Mononuclear cell (primary cell): ENCODE measurements around the gene AKR1D1. TPM values are rescaled to one million over a fixed set of nuclear protein-coding genes. Genes with fewer than 3 reads are reported as not detected.

Experiments
- H3K27me3 ChIP-seq: 2 replicates; pipeline ENCODE4 v1.6.0; 2011; ENCODE audit warnings: low read length, control low read depth; ENCODE audit not compliant: insufficient read depth
- H3K4me1 ChIP-seq: 2 replicates; pipeline ENCODE4 v1.5.1; 2011; ENCODE audit warnings: mild to moderate bottlenecking, low read length, control low read depth; ENCODE audit not compliant: insufficient read depth
- H3K4me3 ChIP-seq: 2 replicates; pipeline ENCODE4 v1.5.1; 2011; ENCODE audit warnings: mild to moderate bottlenecking, low read length, moderate library complexity
- H3K9me3 ChIP-seq: 2 replicates; pipeline ENCODE4 v1.5.1; 2011; ENCODE audit warnings: low read depth, mild to moderate bottlenecking, control low read depth, low read length
- total RNA-seq: library from RNA; depleted of rRNA; stranded (reverse); fragments of >200 nt; gene quantifications from one replicate; pipeline ENCODE4 v1.2.3, GENCODE V29; 2012

The AKR1D1 gene
- total RNA-seq, 1 donor = not detected

- no peaks in the 10 kb centered on the region for H3K27me3 ChIP-seq
- no peak overlapping the region for H3K4me3 ChIP-seq
- no peaks in the 10 kb centered on the region for H3K9me3 ChIP-seq
- no peaks in the 10 kb centered on the region for H3K4me1 ChIP-seq
These were observed 82.7 kb downstream of the AKR1D1 start for GRCh38 chr7:138158739-138159528.

- H3K4me3 ChIP-seq = no peak overlapping the region
- peaks cover 10% of the 10 kb centered on the region for H3K9me3 ChIP-seq
- no peaks in the 10 kb centered on the region for H3K4me1 ChIP-seq
- H3K27me3 ChIP-seq = no peaks in the 10 kb centered on the region
These were observed 85.4 kb downstream of the AKR1D1 start for GRCh38 chr7:138161600-138162081.

GRCh38 chr7:138162236-138162635 is 86.0 kb downstream of the AKR1D1 start:
- Histone ChIP-seq H3K4me1 (no peaks in the 10 kb centered on the region), H3K9me3 (peaks cover 10% of the 10 kb centered on the region), H3K27me3 (no peaks in the 10 kb centered on the region), H3K4me3 (no peak overlapping the region)

- H3K9me3 ChIP-seq = peaks cover 10% of the 10 kb centered on the region
- H3K4me3 ChIP-seq = no peak overlapping the region
- H3K4me1 ChIP-seq = no peaks in the 10 kb centered on the region
- H3K27me3 ChIP-seq = no peaks in the 10 kb centered on the region
These were observed 87.5 kb downstream of the AKR1D1 start for GRCh38 chr7:138163800-138164199.

- H3K4me1 ChIP-seq = no peaks in the 10 kb centered on the region
- peaks cover 10% of the 10 kb centered on the region for H3K9me3 ChIP-seq
- H3K27me3 ChIP-seq = no peaks in the 10 kb centered on the region
- H3K4me3 ChIP-seq = no peak overlapping the region
These were observed 88.5 kb downstream of the AKR1D1 start for GRCh38 chr7:138164804-138165203.

GRCh38 chr7:138166681-138167080 is 90.4 kb downstream of the AKR1D1 start:
- Histone ChIP-seq H3K27me3 (no peaks in the 10 kb centered on the region), H3K9me3 (peaks cover 10% of the 10 kb centered on the region), H3K4me3 (no peak overlapping the region)

GRCh38 chr7:138167222-138167621 is 91.0 kb downstream of the AKR1D1 start:
- H3K4me3 ChIP-seq = no peak overlapping the region
- no peaks in the 10 kb centered on the region for H3K4me1 ChIP-seq
- H3K9me3 ChIP-seq = peaks cover 10% of the 10 kb centered on the region
- no peaks in the 10 kb centered on the region for H3K27me3 ChIP-seq

More at GRCh38 chr7:138166681-138167080, 90.4 kb downstream of the AKR1D1 start:
- H3K4me1 ChIP-seq = no peaks in the 10 kb centered on the region

- H3K4me1 ChIP-seq = no peaks in the 10 kb centered on the region
These were observed 91.6 kb downstream of the AKR1D1 start for GRCh38 chr7:138167869-138168296.

More at GRCh38 chr7:138167869-138168296, 91.6 kb downstream of the AKR1D1 start:
- Histone ChIP-seq H3K4me3 (no peak overlapping the region), H3K27me3 (no peaks in the 10 kb centered on the region), H3K9me3 (peaks cover 10% of the 10 kb centered on the region)

Other genes starting within 250 kb of the AKR1D1 start
- 0.21 TPM for gene DGKI, start 229.5 kb upstream of the AKR1D1 start, total RNA-seq
- 6.2 TPM for gene CREB3L2, start 74.4 kb upstream of the AKR1D1 start, total RNA-seq